ENCODE results near the gene FBXL17. TPM values are rescaled to one million over a fixed set of nuclear protein-coding genes. Genes with fewer than 3 reads are reported as not detected.
A peak's percentile ranks its signal among the peaks of the same experiment; 100 is the strongest.

Gene FBXL17
- total RNA-seq, 1 donor from 2014 or later, result 15.9 TPM

- H3K27me3 Mint-ChIP-seq, result no peaks in the 10 kb centered on the region
Measured at GRCh38 chr5:108079753-108080152, 302.1 kb downstream of the FBXL17 start.

GRCh38 chr5:108078882-108079281 is 303.0 kb downstream of the FBXL17 start:
- H3K9me3 Mint-ChIP-seq (ENCODE audit: low read depth), result peaks cover 12% of the 10 kb centered on the region
- no peak overlapping the region for H3K4me3 Mint-ChIP-seq (ENCODE audit: low read depth)
- no peak overlapping the region for H3K27ac Mint-ChIP-seq
- no peaks in the 10 kb centered on the region for H3K4me1 Mint-ChIP-seq (ENCODE audit: low read depth)
- TF ChIP-seq CTCF (IDR thresholded peaks at IDR 0.05; ENCODE audit: unreplicated experiment), result no peak
- no peaks in the 10 kb centered on the region for H3K27me3 Mint-ChIP-seq
- DNase-seq (ENCODE audit: low spot score, unreplicated experiment), result no peak
- H3K36me3 Mint-ChIP-seq (ENCODE audit: insufficient read depth), result peaks cover 9% of the 10 kb centered on the region

More at GRCh38 chr5:108079753-108080152, 302.1 kb downstream of the FBXL17 start:
- Mint-ChIP-seq H3K4me1 (ENCODE audit: low read depth) (peaks cover 4% of the 10 kb centered on the region), H3K4me3 (ENCODE audit: low read depth) (no peak overlapping the region), H3K9me3 (ENCODE audit: low read depth) (peaks cover 7% of the 10 kb centered on the region), H3K27ac (no peak overlapping the region), H3K36me3 (ENCODE audit: insufficient read depth) (peaks cover 5% of the 10 kb centered on the region)
- TF ChIP-seq CTCF (IDR thresholded peaks at IDR 0.05; ENCODE audit: unreplicated experiment), result no peak
- DNase-seq (ENCODE audit: low spot score, unreplicated experiment), result no peak

GRCh38 chr5:108078345-108078744 is 303.6 kb downstream of the FBXL17 start:
- H3K9me3 Mint-ChIP-seq (ENCODE audit: low read depth), result peaks cover 15% of the 10 kb centered on the region
- no peak for DNase-seq (ENCODE audit: low spot score, unreplicated experiment)
- no peak overlapping the region for H3K27ac Mint-ChIP-seq
- H3K4me3 Mint-ChIP-seq (ENCODE audit: low read depth), result no peak overlapping the region
- TF ChIP-seq CTCF (IDR thresholded peaks at IDR 0.05; ENCODE audit: unreplicated experiment), result no peak
- H3K4me1 Mint-ChIP-seq (ENCODE audit: low read depth), result no peaks in the 10 kb centered on the region
- peaks cover 9% of the 10 kb centered on the region for H3K36me3 Mint-ChIP-seq (ENCODE audit: insufficient read depth)
- H3K27me3 Mint-ChIP-seq, result no peaks in the 10 kb centered on the region

- peaks cover 14% of the 10 kb centered on the region for H3K9me3 Mint-ChIP-seq (ENCODE audit: low read depth)
- no peaks in the 10 kb centered on the region for H3K27me3 Mint-ChIP-seq
- H3K27ac Mint-ChIP-seq, result peak overlapping the region; percentile 67
- no peaks in the 10 kb centered on the region for H3K4me1 Mint-ChIP-seq (ENCODE audit: low read depth)
- no peak overlapping the region for H3K4me3 Mint-ChIP-seq (ENCODE audit: low read depth)
- DNase-seq (ENCODE audit: low spot score, unreplicated experiment), result no peak
- TF ChIP-seq CTCF (IDR thresholded peaks at IDR 0.05; ENCODE audit: unreplicated experiment), result no peak
- peaks cover 6% of the 10 kb centered on the region for H3K36me3 Mint-ChIP-seq (ENCODE audit: insufficient read depth)
Measured at GRCh38 chr5:108074626-108075025, 307.3 kb downstream of the FBXL17 start.

- Mint-ChIP-seq H3K4me1 (ENCODE audit: low read depth) (no peaks in the 10 kb centered on the region), H3K27ac (no peak overlapping the region), H3K36me3 (ENCODE audit: insufficient read depth) (no peaks in the 10 kb centered on the region), H3K9me3 (ENCODE audit: low read depth) (no peaks in the 10 kb centered on the region), H3K4me3 (ENCODE audit: low read depth) (no peak overlapping the region), H3K27me3 (no peaks in the 10 kb centered on the region)
- no peak for DNase-seq (ENCODE audit: low spot score, unreplicated experiment)
- no peak for TF ChIP-seq CTCF (IDR thresholded peaks at IDR 0.05; ENCODE audit: unreplicated experiment)
Measured at GRCh38 chr5:108064302-108064701, 317.6 kb downstream of the FBXL17 start.
